Tibial nerve (tissue), 4 donors: ENCODE results near the gene WDR12.

Experiments used
- EP300 ChIP-seq, 2 donors: sonication (generic); formaldehyde crosslinking; IDR thresholded peaks; one replicate each; pipeline ENCODE4 v1.6.1; 2017; ENCODE audit warnings: antibody characterized with exemption in 2 of 2, mild to moderate bottlenecking in 1 of 2
- TF ChIP-seq, protein P1 (sequence below), 5 experiments: fragments of 200-600 bp in 3 of 5; fragments of 450-650 bp in 2 of 5; sonication (generic) in 3 of 5; IDR thresholded peaks; one replicate each; pipeline ENCODE4 v1.5.1; 2016 to 2019; ENCODE audit warnings: antibody characterized with exemption in 5 of 5, mild to moderate bottlenecking in 3 of 5, moderate library complexity in 2 of 5

DNA sequence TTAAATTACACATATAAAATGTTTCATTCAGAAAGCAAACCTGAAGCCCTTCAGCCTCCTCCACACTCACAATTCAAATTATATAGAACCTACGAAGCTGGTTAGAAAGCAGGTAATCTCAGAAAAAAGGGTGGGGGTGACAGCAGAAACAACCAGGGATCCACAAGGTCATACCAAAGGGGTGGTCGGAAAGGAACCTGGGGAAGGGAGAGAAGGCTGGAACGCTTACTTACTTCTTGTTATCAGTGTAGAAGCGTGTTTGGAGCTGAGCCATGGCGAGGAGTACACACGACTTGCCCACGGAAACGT is 316 bp downstream of the WDR12 start:
- TF ChIP-seq, protein P1, sequence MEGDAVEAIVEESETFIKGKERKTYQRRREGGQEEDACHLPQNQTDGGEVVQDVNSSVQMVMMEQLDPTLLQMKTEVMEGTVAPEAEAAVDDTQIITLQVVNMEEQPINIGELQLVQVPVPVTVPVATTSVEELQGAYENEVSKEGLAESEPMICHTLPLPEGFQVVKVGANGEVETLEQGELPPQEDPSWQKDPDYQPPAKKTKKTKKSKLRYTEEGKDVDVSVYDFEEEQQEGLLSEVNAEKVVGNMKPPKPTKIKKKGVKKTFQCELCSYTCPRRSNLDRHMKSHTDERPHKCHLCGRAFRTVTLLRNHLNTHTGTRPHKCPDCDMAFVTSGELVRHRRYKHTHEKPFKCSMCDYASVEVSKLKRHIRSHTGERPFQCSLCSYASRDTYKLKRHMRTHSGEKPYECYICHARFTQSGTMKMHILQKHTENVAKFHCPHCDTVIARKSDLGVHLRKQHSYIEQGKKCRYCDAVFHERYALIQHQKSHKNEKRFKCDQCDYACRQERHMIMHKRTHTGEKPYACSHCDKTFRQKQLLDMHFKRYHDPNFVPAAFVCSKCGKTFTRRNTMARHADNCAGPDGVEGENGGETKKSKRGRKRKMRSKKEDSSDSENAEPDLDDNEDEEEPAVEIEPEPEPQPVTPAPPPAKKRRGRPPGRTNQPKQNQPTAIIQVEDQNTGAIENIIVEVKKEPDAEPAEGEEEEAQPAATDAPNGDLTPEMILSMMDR (IDR thresholded peaks at IDR 0.05), result no peak
- TF ChIP-seq EP300 (IDR thresholded peaks at IDR 0.05), result no peak
